HepG2 (cell line): ENCODE measurements around the gene ZNF415. TPM values are rescaled to one million over a fixed set of nuclear protein-coding genes. Genes with fewer than 3 reads are reported as not detected.
A peak's percentile ranks its signal among the peaks of the same experiment; 100 is the strongest.

Experiments used
- ATAC-seq: fragments of 200-7000 bp; cut with Tn5 transposase; 3 replicates; pipeline ENCODE4 v1.9.1; 2020; ENCODE audit warnings: mild to moderate bottlenecking, moderate library complexity
- BruUV-seq: library from RNA; stranded (reverse); fragments of 400-500 nt; replicated peaks from 2 replicates; lab custom pipeline; 2021; lab: Mats Ljungman, UMichigan
- CTCF ChIA-PET: fragments of 300-600 bp; formaldehyde crosslinking; extraction: SDS; loops from one replicate; lab custom pipeline; 2021; ENCODE audit warnings: low total read pairs, inconsistent platforms, low intra/inter-chr PET ratio; lab: Yijun Ruan, JAX
- POLR2A ChIA-PET: fragments of 350-600 bp; sonication (Branson Sonifier 250); formaldehyde crosslinking; loops from one replicate; lab custom pipeline; 2020; ENCODE audit warnings: antibody characterized with exemption, inconsistent platforms; lab: Yijun Ruan, JAX
- DNase-seq: peaks from one replicate; pipeline ENCODE4 v3.0.0-alpha.2; 2015; ENCODE audit warnings: low spot score
- FAIRE-seq: peaks from 3 replicates; lab custom pipeline; 2011; peaks lifted over from hg19 to GRCh38; lab: Jason Lieb, UNC
- H2AFZ ChIP-seq: one replicate; pipeline ENCODE4 v1.6.1; 2011; ENCODE audit warnings: low read length, inconsistent platforms
- H3K27ac ChIP-seq: fragments of 300-600 bp; 3 replicates; pipeline ENCODE4 v1.8.0; 2011; ENCODE audit warnings: mixed run types, mild to moderate bottlenecking, mixed read lengths, low read length, inconsistent platforms; ENCODE audit not compliant: insufficient read depth; ENCODE audit errors: extremely low read length
- H3K27me3 ChIP-seq, 2 experiments: fragments of 200-600 bp in 1 of 2; 2 replicates in 1 of 2; 3 replicates in 1 of 2; pipeline versions ENCODE4 v1.6.0 to v1.8.0; 2011; ENCODE audit warnings: low read length in 2 of 2, mild to moderate bottlenecking in 2 of 2, moderate library complexity in 2 of 2, inconsistent platforms in 1 of 2; ENCODE audit not compliant: insufficient read depth in 2 of 2, control insufficient read depth in 1 of 2
- H3K36me3 ChIP-seq, 2 experiments: fragments of 200-600 bp in 1 of 2; replicated peaks in 1 of 2; 2 replicates in 1 of 2; 3 replicates in 1 of 2; pipeline versions ENCODE4 v1.5.1 to v1.8.0; 2011; ENCODE audit warnings: low read length in 2 of 2, inconsistent platforms in 1 of 2; ENCODE audit not compliant: insufficient read depth in 2 of 2, control insufficient read depth in 1 of 2
- H3K4me1 ChIP-seq: 2 replicates; pipeline ENCODE4 v1.5.1; 2012; ENCODE audit warnings: low read length, inconsistent platforms; ENCODE audit not compliant: insufficient read depth
- H3K4me2 ChIP-seq: 2 replicates; pipeline ENCODE4 v1.6.0; 2011; ENCODE audit warnings: low read depth, low read length, inconsistent platforms
- H3K4me3 ChIP-seq, 3 experiments: fragments of 200-600 bp in 1 of 3; sonication (generic), shearing (Covaris generic) in 1 of 3; replicated peaks in 1 of 3; 2 replicates each; pipeline ENCODE4 v1.5.1; 2011 to 2016; ENCODE audit warnings: low read length in 3 of 3, inconsistent platforms in 2 of 3, low read depth in 2 of 3, mild to moderate bottlenecking in 2 of 3, control low read depth in 1 of 3, mixed read lengths in 1 of 3; ENCODE audit not compliant: insufficient read depth in 1 of 3
- H3K79me2 ChIP-seq: one replicate; pipeline ENCODE4 v1.6.1; 2011; ENCODE audit warnings: low read length, inconsistent platforms; ENCODE audit not compliant: insufficient read depth
- H3K9ac ChIP-seq: 2 replicates; pipeline ENCODE4 v1.6.0; 2011; ENCODE audit warnings: mild to moderate bottlenecking, low read depth, low read length, inconsistent platforms; ENCODE audit not compliant: insufficient read depth
- H3K9me3 ChIP-seq: 2 replicates; pipeline ENCODE4 v1.5.1; 2012; ENCODE audit warnings: mild to moderate bottlenecking, low read length
- H4K20me1 ChIP-seq: 2 replicates; pipeline ENCODE4 v1.6.0; 2011; ENCODE audit warnings: inconsistent platforms, mild to moderate bottlenecking, low read length, moderate library complexity; ENCODE audit not compliant: insufficient read depth
- AHR ChIP-seq: IDR thresholded peaks from 2 replicates; pipeline ENCODE4 v1.6.1; 2018; ENCODE audit warnings: missing genetic modification reagents, missing compliant biosample characterization
- CEBPB ChIP-seq: IDR thresholded peaks from 2 replicates; pipeline ENCODE4 v1.6.1; 2011; ENCODE audit warnings: low read depth, low read length, improper control_type of control experiment, borderline replicate concordance
- ELF1 ChIP-seq: sonication (generic); formaldehyde crosslinking; IDR thresholded peaks from 2 replicates; pipeline ENCODE4 v1.4.0; 2020; ENCODE audit warnings: missing genetic modification reagents
- ETS1 ChIP-seq: sonication (generic); formaldehyde crosslinking; IDR thresholded peaks from 2 replicates; pipeline ENCODE4 v1.4.0; 2020; ENCODE audit warnings: missing genetic modification reagents
- HNRNPUL1 ChIP-seq: fragments of 200-400 bp; formaldehyde crosslinking; IDR thresholded peaks from 2 replicates; pipeline ENCODE4 v1.6.1; 2017; ENCODE audit warnings: low read depth, mild to moderate bottlenecking, low read length, moderate library complexity
- NR3C1 ChIP-seq: sonication (generic); formaldehyde crosslinking; IDR thresholded peaks from 2 replicates; pipeline ENCODE4 v1.4.0; 2020; ENCODE audit warnings: missing genetic modification reagents
- SNAI1 ChIP-seq: sonication (generic); formaldehyde crosslinking; IDR thresholded peaks from 2 replicates; pipeline ENCODE4 v1.5.0; 2020; ENCODE audit warnings: mild to moderate bottlenecking, missing genetic modification reagents, borderline replicate concordance
- ZBTB7B ChIP-seq: sonication (generic); formaldehyde crosslinking; IDR thresholded peaks from 2 replicates; pipeline ENCODE4 v1.4.0; 2020; ENCODE audit warnings: missing genetic modification reagents
- ZNF687 ChIP-seq: sonication (generic); formaldehyde crosslinking; IDR thresholded peaks from 2 replicates; pipeline ENCODE4 v1.5.1; 2020; ENCODE audit warnings: mild to moderate bottlenecking, missing genetic modification reagents, moderate library complexity
- WGBS: methylation state at CpG from one replicate; pipeline ENCODE4 v1.1.6; 2017; ENCODE audit warnings: low lambda C conversion rate; 5-methylcytosine and 5-hydroxymethylcytosine counted together
- in situ Hi-C: cut with HindIII; loops from 2 replicates; pipeline ENCODE4 v1.10.0; 2017; ENCODE audit warnings: low pct_unique_long_range_greater_than_20kb; ENCODE audit not compliant: extremely low pct_ligation_motif_present
- intact Hi-C: fragments of 100-400 bp; cut with micrococcal nuclease; formaldehyde crosslinking; loops from one replicate; pipeline ENCODE4 v1.10.0; 2022; ENCODE audit not compliant: unreplicated experiment
- polyA plus RNA-seq, 8 experiments: library from polyadenylated mRNA; depleted of rRNA in 3 of 8; stranded (reverse) in 7 of 8; unstranded in 1 of 8; fragments of >200 nt; fragmentation: Illumina TruSeq in 4 of 8; extraction: Trizol in 4 of 8; gene quantifications; 2 replicates each; pipeline versions ENCODE4 v1.2.1 to v1.2.3, GENCODE V29; 2011 to 2016; ENCODE audit warnings: low read depth in 4 of 8, missing spikeins in 1 of 8, mixed read lengths in 1 of 8; ENCODE audit not compliant: insufficient read depth in 1 of 8
- total RNA-seq, 5 experiments: library from RNA; depleted of rRNA; stranded (reverse); fragments of >200 nt; fragmentation: Illumina TruSeq; extraction: Trizol; gene quantifications; 2 replicates each; pipeline ENCODE4 v1.2.3, GENCODE V29; 2016; ENCODE audit warnings: low read depth in 1 of 5

Gene ZNF415
- total and polyA plus RNA-seq, 2 of the 13 experiments (the other 11 are each of a cell fraction or from before 2014, with no cell fraction given) = 0.15 to 0.17 TPM

DNA sequence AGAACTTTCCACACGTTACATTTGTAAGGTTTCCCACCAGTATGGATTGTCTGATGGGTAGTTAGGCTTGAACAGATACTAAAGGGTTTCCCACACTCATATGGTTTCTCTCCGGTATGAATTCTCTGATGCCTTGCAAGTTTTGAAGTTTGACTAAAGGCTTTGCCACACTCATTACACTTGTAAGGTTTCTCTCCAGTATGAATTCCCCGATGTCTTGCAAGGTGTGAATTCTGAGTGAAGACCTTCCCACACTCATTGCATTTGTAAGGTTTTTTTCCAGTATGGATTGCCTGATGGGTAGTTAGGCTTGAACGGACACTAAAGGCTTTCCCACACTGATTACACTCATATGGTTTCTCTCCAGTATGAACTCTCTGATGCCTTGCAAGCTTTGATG is 7.6 kb upstream of the ZNF415 start:
- TF ChIP-seq ZBTB7B (no peak), NR3C1 (no peak), ELF1 (CRISPR knock-in tag) (no peak), SNAI1 (CRISPR knock-in tag) (no peak), ETS1 (CRISPR knock-in tag) (no peak), HNRNPUL1 (no peak), AHR (CRISPR knock-in tag) (no peak)
- Histone ChIP-seq H3K36me3 (no peaks in the 10 kb centered on the region; a peak in 1 of 5 replicates), H3K27ac (no peak overlapping the region), H3K4me3 (no peak overlapping the region), H3K9ac (no peak overlapping the region), H3K9me3 (peaks cover 85% of the 10 kb centered on the region), H4K20me1 (no peaks in the 10 kb centered on the region), H3K4me1 (no peaks in the 10 kb centered on the region), H2AFZ (no peak overlapping the region), H3K79me2 (no peaks in the 10 kb centered on the region), H3K27me3 (no peaks in the 10 kb centered on the region), H3K4me2 (no peak overlapping the region)
- CTCF ChIA-PET = no interaction called here
- POLR2A ChIA-PET = no interaction called here
- ATAC-seq = no peak
- 55% methylated on average over 4 of the region's 4 CpGs for WGBS
- intact Hi-C loops = no loop called here
- FAIRE-seq = no peak
- no TSS peak for BruUV-seq
- DNase-seq = no peak
- in situ Hi-C loops = no loop called here

- ATAC-seq = no peak
- H3K27me3 ChIP-seq = no peaks in the 10 kb centered on the region
Observed at GRCh38 chr19:53136432-53136831, 3.7 kb upstream of the ZNF415 start.

More at GRCh38 chr19:53136432-53136831, 3.7 kb upstream of the ZNF415 start:
- Histone ChIP-seq H3K4me1 (no peaks in the 10 kb centered on the region), H3K4me3 (no peak overlapping the region), H3K4me2 (no peak overlapping the region), H3K36me3 (no peaks in the 10 kb centered on the region; a peak in 1 of 5 replicates), H3K9me3 (peaks cover 69% of the 10 kb centered on the region), H3K79me2 (no peaks in the 10 kb centered on the region), H3K9ac (no peak overlapping the region), H4K20me1 (no peaks in the 10 kb centered on the region), H3K27ac (no peak overlapping the region), H2AFZ (no peak overlapping the region)
- ChIA-PET POLR2A (no interaction called here), CTCF (no interaction called here)
- intact Hi-C loops = no loop called here
- DNase-seq (no peak), FAIRE-seq (no peak)
- BruUV-seq = no TSS peak
- 24% methylated on average over 3 of the region's 3 CpGs for WGBS
- in situ Hi-C loops = no loop called here
- TF ChIP-seq CEBPB = 0 out of 2 replicates have a peak, but pooled peaks have one; percentile 29
- TF ChIP-seq ZNF687 (CRISPR knock-in tag) = no peak
